Neural progenitor cell (in vitro differentiated cells): ENCODE data around the gene DUSP18. TPM values are rescaled to one million over a fixed set of nuclear protein-coding genes. Genes with fewer than 3 reads are reported as not detected.

Experiments used
- DNase-seq: peaks from one replicate; pipeline ENCODE4 v3.0.0-alpha.2; 2016; ENCODE audit warnings: low spot score
- H2AFZ ChIP-seq: fragments of 200-600 bp; sonication (generic); replicated peaks from 2 replicates; pipeline ENCODE4 v1.6.1; 2016; ENCODE audit warnings: antibody characterized with exemption
- H3F3A ChIP-seq: fragments of 200-600 bp; sonication (generic); 2 replicates; pipeline ENCODE4 v1.6.1; 2016; ENCODE audit warnings: antibody characterized with exemption, low read depth
- H3K27ac ChIP-seq: fragments of 200-600 bp; sonication (generic); 2 replicates; pipeline ENCODE4 v1.5.1; 2016; ENCODE audit warnings: mild to moderate bottlenecking
- H3K27me3 ChIP-seq: fragments of 200-600 bp; sonication (generic); 2 replicates; pipeline ENCODE4 v1.6.1; 2016; ENCODE audit warnings: mild to moderate bottlenecking, moderate library complexity
- H3K36me3 ChIP-seq: fragments of 200-600 bp; sonication (generic); 2 replicates; pipeline ENCODE4 v1.5.1; 2016
- H3K4me1 ChIP-seq: fragments of 200-600 bp; sonication (generic); 2 replicates; pipeline ENCODE4 v1.6.1; 2016; ENCODE audit warnings: mixed run types
- H3K4me2 ChIP-seq: fragments of 200-600 bp; sonication (generic); 2 replicates; pipeline ENCODE4 v1.6.1; 2016
- H3K4me3 ChIP-seq: fragments of 200-600 bp; sonication (generic); 2 replicates; pipeline ENCODE4 v1.5.1; 2016
- H3K79me2 ChIP-seq: fragments of 200-600 bp; sonication (generic); 2 replicates; pipeline ENCODE4 v1.6.1; 2016; ENCODE audit warnings: low read depth
- H3K9ac ChIP-seq: fragments of 200-600 bp; sonication (generic); 2 replicates; pipeline ENCODE4 v1.6.1; 2016
- H3K9me3 ChIP-seq: fragments of 200-600 bp; sonication (generic); 2 replicates; pipeline ENCODE4 v1.5.1; 2016; ENCODE audit warnings: low read depth
- H4K20me1 ChIP-seq: fragments of 200-600 bp; sonication (generic); 2 replicates; pipeline ENCODE4 v1.6.1; 2016; ENCODE audit warnings: low read depth
- H3K27ac Mint-ChIP-seq: 3 replicates; pipeline ENCODE4 v1.8.0; 2021; ENCODE audit warnings: mixed read lengths
- H3K27me3 Mint-ChIP-seq: 2 replicates; pipeline ENCODE4 v1.8.0; 2022; ENCODE audit warnings: low read depth, mild to moderate bottlenecking, inconsistent platforms, moderate library complexity, mixed read lengths; ENCODE audit not compliant: insufficient read depth
- H3K36me3 Mint-ChIP-seq: 3 replicates; pipeline ENCODE4 v1.8.0; 2021; ENCODE audit warnings: mixed read lengths
- H3K4me1 Mint-ChIP-seq: 3 replicates; pipeline ENCODE4 v1.8.0; 2021; ENCODE audit warnings: mixed read lengths
- H3K4me3 Mint-ChIP-seq: 3 replicates; pipeline ENCODE4 v1.8.0; 2021; ENCODE audit warnings: mild to moderate bottlenecking, moderate library complexity, mixed read lengths
- H3K9me3 Mint-ChIP-seq: 3 replicates; pipeline ENCODE4 v1.8.0; 2020; ENCODE audit warnings: mixed read lengths
- CTCF ChIP-seq: fragments of 200-600 bp; sonication (generic); IDR thresholded peaks from 2 replicates; pipeline ENCODE4 v1.5.1; 2017; ENCODE audit warnings: antibody characterized with exemption, mild to moderate bottlenecking
- EZH2 ChIP-seq: fragments of 200-600 bp; sonication (generic); IDR thresholded peaks from 2 replicates; pipeline ENCODE4 v1.6.1; 2017; ENCODE audit warnings: antibody characterized with exemption, mild to moderate bottlenecking, moderate library complexity
- EZH2phosphoT487 ChIP-seq: fragments of 200-600 bp; sonication (generic); IDR thresholded peaks from 2 replicates; pipeline ENCODE4 v1.6.1; 2017; ENCODE audit warnings: antibody characterized with exemption
- total RNA-seq: library from RNA; depleted of rRNA; stranded (reverse); fragments of >200 nt; gene quantifications from 2 replicates; pipeline ENCODE4 v1.2.3, GENCODE V29; 2015; ENCODE audit warnings: low replicate concordance

DUSP18 gene
- total RNA-seq, 1 donor from 2014 or later = 3.1 TPM

GRCh38 chr22:30617819-30618218 lies 49.9 kb downstream of the DUSP18 start:
- Histone ChIP-seq H3K9ac (no peak overlapping the region), H3K4me3 (no peak overlapping the region), H3K9me3 (no peaks in the 10 kb centered on the region), H3F3A (no peaks in the 10 kb centered on the region), H3K4me2 (no peak overlapping the region), H3K27ac (no peak overlapping the region), H3K79me2 (no peaks in the 10 kb centered on the region), H3K27me3 (no peaks in the 10 kb centered on the region), H3K4me1 (no peaks in the 10 kb centered on the region), H2AFZ (no peak overlapping the region), H4K20me1 (no peaks in the 10 kb centered on the region), H3K36me3 (peaks cover 4% of the 10 kb centered on the region)
- no peaks in the 10 kb centered on the region for H3K27me3 Mint-ChIP-seq
- H3K36me3 Mint-ChIP-seq = peaks cover 27% of the 10 kb centered on the region
- TF ChIP-seq EZH2 (no peak), EZH2phosphoT487 (no peak), CTCF (no peak)
- no peak overlapping the region for H3K27ac Mint-ChIP-seq
- no peak for DNase-seq
- H3K9me3 Mint-ChIP-seq = no peaks in the 10 kb centered on the region
- H3K4me3 Mint-ChIP-seq = no peak overlapping the region
- H3K4me1 Mint-ChIP-seq = no peaks in the 10 kb centered on the region

GRCh38 chr22:30615543-30615954 lies 52.1 kb downstream of the DUSP18 start:
- Histone ChIP-seq H3K9me3 (no peaks in the 10 kb centered on the region), H3K36me3 (peaks cover 4% of the 10 kb centered on the region), H3K27me3 (no peaks in the 10 kb centered on the region), H3F3A (no peaks in the 10 kb centered on the region), H2AFZ (no peak overlapping the region), H4K20me1 (no peaks in the 10 kb centered on the region), H3K27ac (no peak overlapping the region), H3K4me2 (no peak overlapping the region), H3K9ac (no peak overlapping the region), H3K4me1 (no peaks in the 10 kb centered on the region), H3K4me3 (no peak overlapping the region), H3K79me2 (no peaks in the 10 kb centered on the region)
- H3K9me3 Mint-ChIP-seq = no peaks in the 10 kb centered on the region
- no peak for DNase-seq
- H3K36me3 Mint-ChIP-seq = peaks cover 26% of the 10 kb centered on the region
- H3K27ac Mint-ChIP-seq = peak overlapping the region; percentile 7
- H3K27me3 Mint-ChIP-seq = peaks cover 5% of the 10 kb centered on the region
- no peaks in the 10 kb centered on the region for H3K4me1 Mint-ChIP-seq
- no peak overlapping the region for H3K4me3 Mint-ChIP-seq
- TF ChIP-seq CTCF (no peak), EZH2phosphoT487 (no peak), EZH2 (no peak)

GRCh38 chr22:30614879-30615278 lies 52.8 kb downstream of the DUSP18 start:
- TF ChIP-seq EZH2 (no peak), CTCF (no peak), EZH2phosphoT487 (no peak)
- H3K36me3 Mint-ChIP-seq = peaks cover 26% of the 10 kb centered on the region
- Histone ChIP-seq H3K4me3 (no peak overlapping the region), H3K27me3 (no peaks in the 10 kb centered on the region), H4K20me1 (no peaks in the 10 kb centered on the region), H3K36me3 (peaks cover 4% of the 10 kb centered on the region), H2AFZ (no peak overlapping the region), H3K4me2 (no peak overlapping the region), H3K79me2 (peaks cover under 1% of the 10 kb centered on the region), H3F3A (no peaks in the 10 kb centered on the region), H3K9me3 (no peaks in the 10 kb centered on the region), H3K9ac (no peak overlapping the region), H3K4me1 (no peaks in the 10 kb centered on the region), H3K27ac (no peak overlapping the region)
- no peak overlapping the region for H3K4me3 Mint-ChIP-seq
- H3K9me3 Mint-ChIP-seq = no peaks in the 10 kb centered on the region
- peaks cover 5% of the 10 kb centered on the region for H3K27me3 Mint-ChIP-seq
- H3K27ac Mint-ChIP-seq = no peak overlapping the region
- peaks cover 3% of the 10 kb centered on the region for H3K4me1 Mint-ChIP-seq
- DNase-seq = no peak
